HUDEP-2 (cell line): ENCODE results near the gene CARD11.

Source experiments
- DNase-seq, 76 experiments: peaks; one replicate each; lab custom pipeline; 2025; ENCODE audit not compliant: unreplicated experiment in 76 of 76; lab: John Stamatoyannopoulos, UW

The CARD11 gene

GRCh38 chr7:2859952-2860351 lies 183.7 kb downstream of the CARD11 start:
- no peak for DNase-seq

GRCh38 chr7:2858621-2859020 lies 185.0 kb downstream of the CARD11 start:
- no peak for DNase-seq

DNA sequence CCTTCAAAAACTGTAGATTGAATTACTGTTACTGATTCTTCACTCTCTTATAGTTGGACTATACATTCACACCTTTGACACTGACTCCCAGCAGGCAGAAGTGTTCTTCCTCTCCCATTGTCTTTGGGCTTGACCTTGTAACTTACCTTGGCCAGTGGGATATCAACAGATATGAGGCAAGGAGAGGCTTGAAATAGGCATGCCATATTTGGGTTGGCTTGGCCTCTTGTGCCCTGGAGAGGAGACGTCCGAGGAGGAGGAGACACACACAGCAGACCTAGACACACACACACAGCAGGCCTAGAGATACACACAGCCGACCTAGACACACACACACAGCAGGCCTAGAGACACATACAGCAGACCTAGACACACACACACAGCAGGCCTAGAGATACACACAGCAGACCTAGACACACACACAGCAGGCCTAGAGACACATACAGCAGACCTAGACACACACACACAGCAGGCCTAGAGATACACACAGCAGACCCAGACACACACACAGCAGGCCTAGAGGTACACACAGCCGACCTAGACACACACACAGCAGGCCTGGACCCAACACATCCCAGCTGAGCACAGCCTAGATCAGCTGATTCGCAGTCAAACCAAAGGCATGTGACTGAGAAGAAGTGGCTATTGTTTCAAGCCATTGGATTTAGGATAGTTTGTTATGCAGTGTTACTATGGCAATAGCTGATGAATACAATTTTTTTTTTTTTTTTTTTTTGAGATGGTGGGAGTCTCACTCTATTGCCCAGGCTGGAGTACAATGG lies 187.1 kb downstream of the CARD11 start:
- DNase-seq: no peak
